ENCODE measurements around the gene NR2E3. TPM values are rescaled to one million over a fixed set of nuclear protein-coding genes. Genes with fewer than 3 reads are reported as not detected.

NR2E3 gene
- total RNA-seq, 1 experiment from 2014 or later = 0.31 TPM

- H2BK5ac ChIP-seq (ENCODE audit: insufficient read length, low read length) = no peak overlapping the region
Measured at GRCh38 chr15:71826196-71826595, 15.8 kb downstream of the NR2E3 start.

More at GRCh38 chr15:71826196-71826595, 15.8 kb downstream of the NR2E3 start:
- Histone ChIP-seq H3K79me2 (ENCODE audit: insufficient read depth, low read length) (no peaks in the 10 kb centered on the region), H3K9me3 (ENCODE audit: control insufficient read depth, low read depth, low read length) (no peaks in the 10 kb centered on the region), H3K23ac (ENCODE audit: insufficient read length, low read depth, low read length) (no peak overlapping the region), H2BK15ac (ENCODE audit: low read depth, low read length) (no peak overlapping the region), H3K23me2 (ENCODE audit: insufficient read length, low read depth, low read length, poor library complexity, severe bottlenecking) (no peaks in the 10 kb centered on the region), H3K56ac (ENCODE audit: insufficient read length, low read depth, low read length) (no peak overlapping the region), H3K4ac (ENCODE audit: low read depth, low read length) (no peak overlapping the region), H4K91ac (ENCODE audit: insufficient read length, low read depth, low read length) (no peak overlapping the region), H3K9ac (ENCODE audit: extremely low read depth, insufficient read length, low read length) (no peak overlapping the region), H4K20me1 (ENCODE audit: control insufficient read depth, insufficient read depth, insufficient read length) (no peaks in the 10 kb centered on the region), H2AFZ (ENCODE audit: low read length) (no peak overlapping the region), H3K27me3 (ENCODE audit: insufficient read depth, low read length) (no peaks in the 10 kb centered on the region), H4K8ac (replicated peaks; ENCODE audit: insufficient read length, low read depth, low read length) (no peak overlapping the region), H3K27ac (ENCODE audit: insufficient read length, low read depth, low read length) (no peak overlapping the region), H3K18ac (ENCODE audit: insufficient read length, low read depth, low read length) (no peak overlapping the region), H3K4me2 (ENCODE audit: insufficient read depth, insufficient read length, low read length) (no peak overlapping the region), H3K79me1 (ENCODE audit: insufficient read depth, low read depth, low read length, poor library complexity, severe bottlenecking) (no peaks in the 10 kb centered on the region), H4K5ac (ENCODE audit: insufficient read length, low read depth, low read length) (no peak overlapping the region), H2BK12ac (ENCODE audit: insufficient read length, low read depth, low read length) (no peak overlapping the region), H2BK20ac (ENCODE audit: low read depth, low read length, poor library complexity, severe bottlenecking) (no peak overlapping the region), H2BK120ac (ENCODE audit: low read depth, low read length, poor library complexity, severe bottlenecking) (no peak overlapping the region), H3K14ac (ENCODE audit: insufficient read depth, low read length) (no peak overlapping the region), H2AK5ac (ENCODE audit: insufficient read length, low read length) (no peak overlapping the region), H3T11ph (ENCODE audit: low read length) (no peak overlapping the region), H3K4me1 (ENCODE audit: insufficient read depth, low read length) (no peaks in the 10 kb centered on the region)
- peak overlapping the region in 1 of 3 experiments; percentile 82; a peak in 2 of 7 replicates for H3K27ac Mint-ChIP-seq
- no peak for DNase-seq
- peaks cover 4 to 10% of the 10 kb centered on the region in 2 experiments; a peak in 3 of 5 replicates for H3K9me3 Mint-ChIP-seq
- peaks cover 16 to 35% (median 28%) of the 10 kb centered on the region in 3 experiments; a peak in 6 of 7 replicates for H3K36me3 Mint-ChIP-seq (ENCODE audit: insufficient read depth in 1 of 3, low read depth in 3 of 3)
- no CpG with 5 or more reads among the region's 5 CpGs for WGBS (ENCODE audit: extremely low coverage, insufficient read length, low lambda C conversion rate)
- H3K4me1 Mint-ChIP-seq = peaks cover 25 to 34% of the 10 kb centered on the region in 2 experiments
- no peaks in the 10 kb centered on the region for H3K27me3 Mint-ChIP-seq (ENCODE audit: low read depth)
- no peak for TF ChIP-seq CTCF (conservative IDR thresholded peaks at IDR 0.05)
- no peak overlapping the region for H3K4me3 Mint-ChIP-seq
